Skeletal muscle tissue (tissue), 4 donors: ENCODE data around the gene KDM6A. TPM values are rescaled to one million over a fixed set of nuclear protein-coding genes. Genes with fewer than 3 reads are reported as not detected.
"Not testable (repeated sequence)": the region's sequence is repeated elsewhere in the genome, so short reads cannot be mapped to it uniquely, and the experiment has no call there.

Experiments used
- H3K27ac ChIP-seq: one replicate; pipeline ENCODE4 v1.7.0; 2013; ENCODE audit warnings: mild to moderate bottlenecking, low read depth, low read length, inconsistent platforms
- H3K27me3 ChIP-seq, 3 donors: one replicate each; pipeline ENCODE4 v1.7.0; 2013; ENCODE audit warnings: low read length in 3 of 3; ENCODE audit not compliant: control insufficient read depth in 3 of 3, insufficient read depth in 3 of 3
- H3K36me3 ChIP-seq, 3 donors: one replicate each; pipeline ENCODE4 v1.7.0; 2013; ENCODE audit warnings: low read length in 3 of 3; ENCODE audit not compliant: control insufficient read depth in 3 of 3, insufficient read depth in 3 of 3
- H3K4me1 ChIP-seq, 3 donors: one replicate each; pipeline ENCODE4 v1.7.0; 2013; ENCODE audit warnings: low read length in 3 of 3, mild to moderate bottlenecking in 3 of 3; ENCODE audit not compliant: control insufficient read depth in 3 of 3, insufficient read depth in 3 of 3
- H3K4me3 ChIP-seq, 3 donors: one replicate each; pipeline ENCODE4 v1.7.0; 2013; ENCODE audit warnings: low read length in 3 of 3
- H3K9ac ChIP-seq, 3 donors: one replicate each; pipeline ENCODE4 v1.7.0; 2013; ENCODE audit warnings: low read length in 3 of 3, mild to moderate bottlenecking in 3 of 3, moderate library complexity in 2 of 3, low read depth in 1 of 3
- H3K9me3 ChIP-seq, 3 donors: one replicate each; pipeline ENCODE4 v1.7.0; 2013; ENCODE audit warnings: low read length in 3 of 3; ENCODE audit not compliant: control insufficient read depth in 3 of 3
- total RNA-seq: library from RNA; depleted of rRNA; stranded (reverse); fragments of >200 nt; gene quantifications from one replicate; pipeline ENCODE4 v1.2.3, GENCODE V29; 2014
- donor health status: Osteomylitis.

Gene KDM6A
- total RNA-seq, 1 donor from 2014 or later: 21.9 TPM

- H3K27me3 ChIP-seq: no peaks in the 10 kb centered on the region
- peaks cover 3 to 51% (median 9%) of the 10 kb centered on the region in 3 donors for H3K36me3 ChIP-seq
- H3K27ac ChIP-seq: no peak overlapping the region
- H3K4me1 ChIP-seq: no peaks in the 10 kb centered on the region
- no peak overlapping the region for H3K9ac ChIP-seq
- no peak overlapping the region for H3K4me3 ChIP-seq
- H3K9me3 ChIP-seq: no peaks in the 10 kb centered on the region
Observed at GRCh38 chrX:45083314-45083713, 210.3 kb downstream of the KDM6A start.

GRCh38 chrX:45110494-45110893 is 237.5 kb downstream of the KDM6A start:
- Histone ChIP-seq H3K9ac (no peak overlapping the region), H3K36me3 (peaks cover 0 to 25% (median 6%) of the 10 kb centered on the region in 3 donors)

GRCh38 chrX:45126158-45126557 is 253.2 kb downstream of the KDM6A start:
- Histone ChIP-seq H3K9ac (no peak overlapping the region), H3K4me3 (no peak overlapping the region), H3K27me3 (no peaks in the 10 kb centered on the region), H3K4me1 (no peaks in the 10 kb centered on the region), H3K9me3 (no peaks in the 10 kb centered on the region), H3K27ac (no peak overlapping the region), H3K36me3 (no peaks in the 10 kb centered on the region)

More at GRCh38 chrX:45110494-45110893, 237.5 kb downstream of the KDM6A start:
- no peak overlapping the region for H3K27ac ChIP-seq
- H3K27me3 ChIP-seq: no peaks in the 10 kb centered on the region
- no peaks in the 10 kb centered on the region for H3K4me1 ChIP-seq
- no peaks in the 10 kb centered on the region for H3K9me3 ChIP-seq
- no peak overlapping the region for H3K4me3 ChIP-seq

- no peak overlapping the region for H3K4me3 ChIP-seq
- H3K9me3 ChIP-seq: no peaks in the 10 kb centered on the region
- H3K27ac ChIP-seq: no peak overlapping the region
- no peak overlapping the region for H3K9ac ChIP-seq
- H3K4me1 ChIP-seq: no peaks in the 10 kb centered on the region
- no peaks in the 10 kb centered on the region for H3K36me3 ChIP-seq
- H3K27me3 ChIP-seq: no peaks in the 10 kb centered on the region
Observed at GRCh38 chrX:45128896-45129454, 256.0 kb downstream of the KDM6A start.

GRCh38 chrX:45133465-45133864 is 260.5 kb downstream of the KDM6A start:
- H3K27ac ChIP-seq: no peak overlapping the region
- H3K9me3 ChIP-seq: peaks cover 0 to 2% (median 0%) of the 10 kb centered on the region in 3 donors
- H3K4me1 ChIP-seq: no peaks in the 10 kb centered on the region
- no peaks in the 10 kb centered on the region for H3K27me3 ChIP-seq
- no peak overlapping the region for H3K9ac ChIP-seq
- no peaks in the 10 kb centered on the region for H3K36me3 ChIP-seq
- no peak overlapping the region for H3K4me3 ChIP-seq

- Histone ChIP-seq H3K4me1 (no peaks in the 10 kb centered on the region), H3K36me3 (no peaks in the 10 kb centered on the region), H3K27me3 (no peaks in the 10 kb centered on the region), H3K27ac (no peak overlapping the region), H3K9ac (no peak overlapping the region), H3K9me3 (peaks cover 0 to 2% (median 0%) of the 10 kb centered on the region in 3 donors), H3K4me3 (no peak overlapping the region)
Observed at GRCh38 chrX:45134315-45134731, 261.3 kb downstream of the KDM6A start.

GRCh38 chrX:45134775-45135174 is 261.8 kb downstream of the KDM6A start:
- H3K9ac ChIP-seq: no peak overlapping the region
- no peak overlapping the region for H3K27ac ChIP-seq
- H3K4me3 ChIP-seq: no peak overlapping the region
- peaks cover 0 to 2% (median 0%) of the 10 kb centered on the region in 3 donors for H3K9me3 ChIP-seq
- H3K4me1 ChIP-seq: no peaks in the 10 kb centered on the region
- no peaks in the 10 kb centered on the region for H3K27me3 ChIP-seq
- no peaks in the 10 kb centered on the region for H3K36me3 ChIP-seq

GRCh38 chrX:45135391-45136075 is 262.5 kb downstream of the KDM6A start:
- not testable (repeated sequence) for H3K27ac ChIP-seq, H3K27me3 ChIP-seq, H3K4me1 ChIP-seq, H3K9ac ChIP-seq, H3K36me3 ChIP-seq, H3K4me3 ChIP-seq, H3K9me3 ChIP-seq

GRCh38 chrX:45137531-45137930 is 264.5 kb downstream of the KDM6A start:
- Histone ChIP-seq H3K4me1 (no peaks in the 10 kb centered on the region), H3K36me3 (no peaks in the 10 kb centered on the region), H3K4me3 (no peak overlapping the region), H3K9ac (no peak overlapping the region), H3K27me3 (no peaks in the 10 kb centered on the region), H3K9me3 (peaks cover 0 to 2% (median 0%) of the 10 kb centered on the region in 3 donors), H3K27ac (no peak overlapping the region)

- no peak overlapping the region for H3K9ac ChIP-seq
- H3K27me3 ChIP-seq: no peaks in the 10 kb centered on the region
- H3K36me3 ChIP-seq: no peaks in the 10 kb centered on the region
- peaks cover 0 to 2% (median 0%) of the 10 kb centered on the region in 3 donors for H3K9me3 ChIP-seq
- no peaks in the 10 kb centered on the region for H3K4me1 ChIP-seq
- no peak overlapping the region for H3K4me3 ChIP-seq
- H3K27ac ChIP-seq: no peak overlapping the region
Observed at GRCh38 chrX:45138525-45138924, 265.5 kb downstream of the KDM6A start.
